Brain microvascular endothelial cell (primary cell): ENCODE results near the gene KRTAP23-1.

ENCODE experiments used
- DNase-seq: peaks from one replicate; pipeline ENCODE4 v3.0.0-alpha.2; 2020
- H3K27ac ChIP-seq: fragments of 250-450 bp; sonication (Bioruptor Pico); 2 replicates; pipeline ENCODE4 v1.5.1; 2020; ENCODE audit warnings: mild to moderate bottlenecking, moderate library complexity
- H3K27me3 ChIP-seq: fragments of 250-450 bp; sonication (Bioruptor Pico); replicated peaks from 2 replicates; pipeline ENCODE4 v1.5.1; 2020; ENCODE audit warnings: mild to moderate bottlenecking
- H3K36me3 ChIP-seq: fragments of 250-450 bp; sonication (Bioruptor Pico); replicated peaks from 2 replicates; pipeline ENCODE4 v1.5.1; 2020; ENCODE audit warnings: mild to moderate bottlenecking
- H3K4me3 ChIP-seq: 2 replicates; pipeline ENCODE4 v1.5.1; 2011; ENCODE audit warnings: low read depth, mild to moderate bottlenecking, control low read depth, low read length, moderate library complexity
- CTCF ChIP-seq: IDR thresholded peaks from 2 replicates; pipeline ENCODE4 v1.5.1; 2011; ENCODE audit warnings: low read depth, mild to moderate bottlenecking, moderate library complexity, low read length, control low read depth, inconsistent platforms; ENCODE audit errors: missing control alignments
- in situ Hi-C: cut with HindIII; loops from 2 replicates; pipeline ENCODE4 v1.10.0; 2017; ENCODE audit warnings: low sequenced_read_pairs, low pct_ligation_motif_present

Gene KRTAP23-1

GRCh38 chr21:30355906-30356305 lies 7.5 kb upstream of the KRTAP23-1 start:
- TF ChIP-seq CTCF = no peak

GRCh38 chr21:30354308-30355005 lies 6.1 kb upstream of the KRTAP23-1 start:
- TF ChIP-seq CTCF = no peak
- no peak for DNase-seq
- no peaks in the 10 kb centered on the region for H3K36me3 ChIP-seq
- no peak overlapping the region for H3K27ac ChIP-seq
- no peaks in the 10 kb centered on the region for H3K27me3 ChIP-seq
- H3K4me3 ChIP-seq = no peak overlapping the region
- in situ Hi-C loops = no loop called here

More at GRCh38 chr21:30355906-30356305, 7.5 kb upstream of the KRTAP23-1 start:
- Histone ChIP-seq H3K36me3 (no peaks in the 10 kb centered on the region), H3K27me3 (no peaks in the 10 kb centered on the region), H3K27ac (no peak overlapping the region), H3K4me3 (no peak overlapping the region)
- in situ Hi-C loops = no loop called here
- no peak for DNase-seq

- Histone ChIP-seq H3K27ac (no peak overlapping the region), H3K36me3 (no peaks in the 10 kb centered on the region), H3K27me3 (no peaks in the 10 kb centered on the region), H3K4me3 (no peak overlapping the region)
- in situ Hi-C loops = no loop called here
- DNase-seq = no peak
- TF ChIP-seq CTCF = no peak
Observed at GRCh38 chr21:30351534-30351933, 3.1 kb upstream of the KRTAP23-1 start.

- no peak overlapping the region for H3K4me3 ChIP-seq
- no peak for TF ChIP-seq CTCF
- no peaks in the 10 kb centered on the region for H3K36me3 ChIP-seq
- H3K27ac ChIP-seq = no peak overlapping the region
- H3K27me3 ChIP-seq = no peaks in the 10 kb centered on the region
- DNase-seq = no peak
- in situ Hi-C loops = no loop called here
Observed at GRCh38 chr21:30349572-30349971, 1.2 kb upstream of the KRTAP23-1 start.

- Histone ChIP-seq H3K27ac (no peak overlapping the region), H3K27me3 (no peaks in the 10 kb centered on the region), H3K36me3 (no peaks in the 10 kb centered on the region), H3K4me3 (no peak overlapping the region)
- DNase-seq = no peak
- in situ Hi-C loops = no loop called here
- no peak for TF ChIP-seq CTCF
Observed at GRCh38 chr21:30345014-30345413, 3.4 kb downstream of the KRTAP23-1 start.
